GM18873 (cell line): ENCODE measurements around the gene CIB4.
"Not testable (repeated sequence)": the region's sequence is repeated elsewhere in the genome, so short reads cannot be mapped to it uniquely, and the experiment has no call there.

ENCODE experiments used
- ATAC-seq: cut with Tn5 transposase; IDR thresholded peaks from one replicate; pipeline ENCODE4 v1.9.1; 2021; ENCODE audit warnings: mild to moderate bottlenecking, moderate library complexity, moderate number of reproducible peaks; ENCODE audit not compliant: unreplicated experiment, low FRiP score

Gene CIB4

DNA sequence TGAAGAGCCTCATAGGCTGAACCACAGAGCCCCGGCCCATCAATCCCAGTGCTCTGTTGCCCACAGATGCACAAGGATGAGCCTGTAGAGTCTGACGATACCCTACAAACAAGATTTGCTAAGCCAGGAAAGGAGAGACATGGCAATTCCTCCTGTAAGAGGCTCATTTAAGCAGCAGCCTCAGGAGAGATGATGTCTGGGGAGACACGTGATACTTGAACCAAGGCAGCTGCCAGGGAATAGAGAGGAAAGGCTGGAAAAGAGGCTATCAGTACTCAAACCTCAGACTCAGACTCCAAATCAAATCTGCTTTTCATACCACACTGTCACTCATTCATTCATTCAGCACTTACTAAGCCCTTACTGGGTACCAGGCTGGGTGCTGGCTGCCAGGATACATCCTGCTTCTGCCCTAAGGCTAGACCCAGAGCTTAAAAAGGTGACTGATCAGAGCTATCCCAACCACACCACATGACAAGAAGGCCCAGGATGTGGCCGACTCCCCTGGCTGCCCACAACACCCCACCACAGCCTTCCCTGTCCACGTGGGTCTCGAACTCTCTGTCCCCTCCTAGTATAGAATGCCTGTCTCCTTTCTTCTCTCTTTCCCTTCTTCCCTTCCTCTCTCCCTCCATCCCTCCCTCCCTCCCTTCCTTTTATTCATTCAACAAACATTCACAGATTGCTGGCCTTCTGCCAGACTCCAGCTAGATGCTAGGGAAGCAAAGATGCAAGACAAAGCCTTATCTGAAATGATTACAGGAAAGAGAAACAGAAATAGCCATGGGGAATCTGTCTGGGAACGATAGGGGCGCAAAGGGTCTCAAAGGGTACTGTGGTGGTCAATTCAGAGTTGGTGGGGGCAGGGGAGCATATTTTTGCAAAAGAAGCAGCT, 27.9 kb upstream of the CIB4 start:
- ATAC-seq = no peak

DNA sequence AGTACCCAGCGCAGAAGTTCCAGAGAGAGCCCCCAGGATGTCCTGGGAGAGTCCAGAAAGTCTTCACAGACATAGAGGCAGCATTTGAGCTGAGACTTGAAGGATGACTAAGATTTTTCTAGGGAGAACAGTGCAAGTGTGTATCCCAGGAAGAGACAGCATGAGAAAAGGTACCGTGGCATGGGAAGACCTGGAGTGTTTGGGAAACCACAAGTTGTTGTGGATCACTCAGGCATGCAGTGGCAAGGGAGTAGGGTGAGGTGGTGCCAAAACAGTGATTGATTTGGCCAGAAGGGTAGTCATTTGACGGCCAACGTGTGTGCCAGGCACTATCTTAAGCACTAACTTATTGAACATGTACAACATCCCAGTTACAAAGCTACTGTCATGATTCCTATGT, 26.9 kb upstream of the CIB4 start:
- ATAC-seq = no peak

DNA sequence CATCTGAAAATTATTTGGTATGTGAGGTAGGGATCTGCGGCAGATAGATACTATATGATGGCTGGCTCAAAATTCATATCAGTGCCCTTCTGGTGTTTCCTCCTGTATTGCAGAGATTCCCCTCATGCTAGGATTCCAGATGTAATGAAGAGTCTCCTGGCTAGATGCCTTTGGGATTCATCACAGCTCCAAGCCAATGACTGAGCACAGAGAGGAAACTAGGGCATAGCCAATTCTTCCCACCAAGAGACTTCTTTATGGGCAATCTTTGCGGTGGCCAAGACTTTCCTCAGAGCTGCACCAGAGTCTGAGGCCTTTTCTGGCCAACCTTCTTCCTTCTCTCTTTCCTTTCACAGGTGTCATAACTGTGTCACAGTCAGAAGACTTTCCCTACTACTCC, 25.5 kb upstream of the CIB4 start:
- no peak for ATAC-seq

DNA sequence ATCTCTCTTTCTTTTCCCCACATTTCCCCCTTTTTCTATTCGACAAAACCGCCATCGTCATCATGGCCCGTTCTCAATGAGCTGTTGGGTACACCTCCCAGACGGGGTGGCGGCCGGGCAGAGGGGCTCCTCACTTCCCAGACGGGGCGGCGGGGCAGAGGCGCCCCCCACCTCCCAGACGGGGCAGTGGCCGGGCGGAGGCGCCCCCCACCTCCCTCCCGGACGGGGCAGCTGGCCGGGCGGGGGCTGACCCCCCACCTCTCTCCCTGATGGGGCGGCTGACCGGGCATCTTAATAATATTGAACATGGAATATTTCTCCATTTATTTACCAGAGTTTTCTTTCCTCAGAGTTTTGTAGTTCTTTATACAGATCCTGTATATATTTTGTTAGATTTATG, 24.1 kb upstream of the CIB4 start:
- ATAC-seq = not testable (repeated sequence)

DNA sequence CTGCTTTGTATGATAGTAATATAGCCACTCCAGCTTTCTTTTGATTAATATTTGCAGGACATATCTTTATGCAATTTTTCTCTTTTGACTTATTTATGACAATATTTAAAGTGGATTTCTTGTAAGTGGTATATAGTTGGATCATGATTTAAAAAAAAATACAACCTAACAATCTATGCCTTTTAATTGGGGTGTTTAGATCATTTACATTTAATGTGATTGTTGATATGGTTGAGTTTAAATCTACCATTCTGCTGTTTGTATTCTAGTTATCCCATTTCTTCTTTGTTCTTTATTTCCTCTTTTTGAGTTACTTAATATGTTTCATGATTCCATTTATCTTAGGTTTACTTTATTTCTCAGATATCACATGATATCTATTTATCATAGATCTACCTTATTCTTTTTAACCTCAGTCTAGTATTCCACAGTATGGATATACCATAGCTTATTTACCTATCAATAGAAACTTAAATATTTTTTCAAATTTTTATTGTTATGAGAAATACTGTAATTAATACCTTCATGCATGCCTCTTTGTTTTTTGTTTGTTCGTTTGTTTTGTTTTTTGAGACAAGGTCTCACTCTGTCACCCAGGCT, 19.3 kb upstream of the CIB4 start:
- ATAC-seq = no peak

DNA sequence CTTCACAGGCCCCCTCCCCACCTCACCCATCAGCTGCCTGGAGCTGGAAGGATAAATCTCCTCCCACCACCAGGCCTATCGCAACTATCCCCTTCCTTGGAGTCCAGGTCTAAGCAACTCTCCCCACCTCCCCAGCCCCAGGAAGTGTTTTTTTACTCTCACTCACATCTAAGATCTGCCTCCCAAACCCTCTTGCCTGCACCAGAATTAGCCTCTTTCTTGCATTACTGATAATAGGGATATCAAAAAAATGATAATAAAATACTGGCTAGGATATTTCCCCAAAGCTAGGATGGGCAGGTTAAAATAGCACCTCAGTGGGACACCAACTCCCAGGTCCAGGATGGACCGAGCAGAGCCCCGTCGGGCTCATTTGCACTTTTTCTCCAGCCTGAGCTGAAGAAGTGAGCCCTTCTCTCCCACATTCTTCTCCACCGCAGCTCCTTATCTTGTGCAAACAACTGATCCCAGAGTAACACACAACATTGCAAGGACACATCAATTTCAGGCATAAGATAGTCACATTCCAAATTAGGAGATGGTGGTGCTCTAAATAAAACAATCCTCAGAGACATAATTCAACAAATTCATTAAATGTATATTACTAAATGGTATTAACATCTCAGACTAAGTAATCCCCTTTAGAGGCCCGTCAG, 17.7 kb upstream of the CIB4 start:
- no peak for ATAC-seq

DNA sequence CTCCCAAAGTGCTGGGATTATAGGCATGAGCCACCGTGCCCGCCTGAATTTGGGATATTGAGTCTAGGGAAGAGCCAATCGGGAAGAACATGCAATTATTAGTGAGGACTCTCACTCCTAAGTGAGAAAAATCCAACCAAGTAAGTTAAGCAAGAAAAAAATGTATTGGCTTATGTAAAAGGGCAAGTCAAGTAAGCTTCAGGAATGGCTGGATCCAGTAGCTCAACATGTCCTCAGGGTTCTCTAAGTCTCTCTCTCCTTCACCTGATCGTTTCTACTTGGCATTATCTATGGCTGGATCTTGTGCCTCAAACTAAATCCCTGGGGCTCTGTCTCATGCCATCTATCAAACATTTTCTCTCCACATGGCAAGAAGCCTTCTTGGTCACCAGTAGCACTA, 16.1 kb upstream of the CIB4 start:
- no peak for ATAC-seq

DNA sequence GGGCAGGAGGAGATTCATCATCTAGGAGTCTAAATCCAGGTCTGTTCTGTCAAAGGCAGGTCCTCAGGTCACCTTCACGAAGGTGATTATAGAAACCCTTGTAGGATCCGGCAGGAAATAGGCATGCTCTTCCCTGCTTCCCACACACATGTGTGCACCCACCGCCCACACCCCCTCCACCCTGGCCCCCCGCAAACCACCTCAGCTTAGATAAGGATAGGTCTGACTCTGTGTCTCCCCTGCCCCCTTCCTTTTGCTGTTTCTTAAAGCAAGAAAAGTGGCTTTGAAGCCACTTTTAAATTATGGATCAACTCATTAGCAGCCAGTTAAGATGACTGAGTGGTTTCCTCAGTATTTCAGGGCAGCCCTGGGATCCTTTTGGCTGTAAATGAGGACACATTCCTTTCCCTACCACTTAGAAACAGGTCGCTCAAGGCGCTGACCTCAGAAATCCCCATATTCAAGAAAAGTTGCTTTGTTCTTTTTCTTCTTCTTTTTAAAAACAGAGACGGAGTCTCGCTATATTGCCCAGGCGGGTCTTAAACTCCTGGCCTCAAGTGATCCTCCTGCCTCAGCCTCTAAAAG, 14.5 kb upstream of the CIB4 start:
- ATAC-seq = no peak

DNA sequence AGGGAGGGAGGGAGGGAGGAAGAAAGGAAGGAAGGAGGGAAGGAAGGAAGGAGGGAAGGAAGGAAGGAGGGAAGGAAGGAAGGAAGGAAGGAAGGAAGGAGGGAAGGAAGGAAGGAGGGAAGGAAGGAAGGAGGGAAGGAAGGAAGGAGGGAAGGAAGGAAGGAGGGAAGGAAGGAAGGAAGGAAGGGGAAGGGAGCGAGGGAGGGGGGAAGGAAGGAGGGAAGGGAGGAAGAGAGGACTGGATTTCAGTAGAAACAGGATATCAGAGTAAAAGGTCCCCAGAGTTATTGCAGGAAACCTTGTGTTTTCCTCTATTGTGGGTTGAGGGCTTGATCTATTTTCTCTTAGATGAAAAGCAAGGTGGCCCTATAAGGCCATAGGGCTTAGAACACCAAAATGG, 14.0 kb upstream of the CIB4 start:
- ATAC-seq = not testable (repeated sequence)

DNA sequence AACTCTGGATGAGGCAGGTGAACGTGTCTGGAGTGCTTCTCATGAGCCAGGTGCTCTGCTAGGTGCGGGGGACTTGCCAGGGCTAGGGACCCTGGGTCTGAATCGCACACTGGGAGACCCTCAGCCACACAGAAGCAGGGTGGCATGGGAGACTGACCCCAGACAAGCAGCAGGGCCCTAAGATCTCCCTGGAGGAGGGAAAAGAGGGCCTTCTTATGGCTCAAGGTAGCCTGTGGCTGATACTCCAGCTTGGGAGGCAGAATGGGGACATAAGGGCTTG, 12.8 kb upstream of the CIB4 start:
- ATAC-seq = no peak

DNA sequence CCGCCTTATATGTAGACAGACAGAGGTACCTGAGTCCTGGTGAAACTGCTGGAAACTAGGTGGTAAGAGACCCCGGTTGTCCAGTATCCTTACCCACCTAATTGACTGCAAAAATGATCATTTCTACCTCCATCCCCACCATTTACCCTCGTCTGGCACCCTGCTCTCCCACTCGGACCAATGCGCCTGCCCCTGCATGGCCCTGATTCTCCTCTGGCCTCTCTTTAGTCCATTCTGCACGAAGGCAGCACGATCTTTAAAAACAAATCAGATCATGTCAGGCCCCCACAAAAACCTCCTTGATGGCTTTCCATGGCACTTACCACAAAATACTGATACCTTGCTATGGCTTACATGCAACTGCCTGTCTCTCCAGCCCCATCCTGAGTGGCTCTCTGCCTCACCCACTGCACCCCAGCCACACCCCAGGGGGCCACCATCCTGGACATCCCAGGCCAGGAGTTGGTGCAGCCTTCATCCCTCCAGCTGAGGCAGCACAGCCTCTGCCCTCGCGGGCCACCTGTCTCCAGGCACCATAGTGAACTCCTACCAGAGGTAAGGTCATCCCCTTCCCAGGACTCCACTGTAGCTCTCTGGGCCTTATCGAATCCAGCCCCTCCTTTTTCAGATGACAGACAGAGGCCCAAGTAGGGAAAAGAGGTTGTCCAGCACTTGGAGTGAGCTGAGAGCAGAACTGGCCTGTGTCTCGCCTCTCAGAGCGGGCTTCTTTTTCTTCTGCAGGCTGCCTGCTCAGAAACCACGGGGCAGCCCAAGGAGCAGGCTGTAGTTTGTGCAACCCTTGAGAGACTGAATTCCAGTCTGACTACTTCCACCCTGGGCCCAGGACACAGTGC, 12.3 kb upstream of the CIB4 start:
- ATAC-seq = no peak

DNA sequence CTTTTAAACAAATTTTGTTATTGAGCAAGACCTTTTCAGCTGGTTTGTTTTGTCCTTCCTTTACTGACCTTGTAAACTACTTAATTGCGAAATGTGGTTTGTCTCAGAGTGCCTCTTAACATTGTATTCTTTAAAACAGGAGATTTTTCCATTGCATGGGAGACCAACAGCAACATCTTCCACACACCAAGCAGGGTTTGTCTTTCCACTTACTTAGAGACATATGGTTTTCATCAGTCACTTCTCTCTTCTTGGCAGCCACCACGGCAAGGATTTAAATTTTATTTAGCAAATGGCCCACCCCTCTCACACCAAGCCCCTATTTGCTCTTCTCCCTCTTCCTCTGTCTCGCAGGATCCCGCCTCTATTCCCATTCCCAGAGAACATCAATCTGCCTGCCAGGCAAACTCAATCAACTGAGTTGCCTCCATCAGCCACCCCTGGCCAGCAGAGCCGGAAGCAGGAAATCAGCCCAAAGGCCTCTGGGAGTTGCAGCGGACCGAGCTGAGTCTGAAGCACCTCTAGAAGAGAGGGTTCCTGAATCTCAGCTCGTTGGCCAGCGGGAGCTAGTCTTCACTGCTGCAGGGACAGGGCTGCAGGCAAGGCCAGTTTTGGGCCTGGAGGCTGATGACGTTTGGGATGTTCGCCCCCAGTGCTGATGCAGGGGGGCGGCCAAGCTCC, 11.3 kb upstream of the CIB4 start:
- ATAC-seq = no peak

DNA sequence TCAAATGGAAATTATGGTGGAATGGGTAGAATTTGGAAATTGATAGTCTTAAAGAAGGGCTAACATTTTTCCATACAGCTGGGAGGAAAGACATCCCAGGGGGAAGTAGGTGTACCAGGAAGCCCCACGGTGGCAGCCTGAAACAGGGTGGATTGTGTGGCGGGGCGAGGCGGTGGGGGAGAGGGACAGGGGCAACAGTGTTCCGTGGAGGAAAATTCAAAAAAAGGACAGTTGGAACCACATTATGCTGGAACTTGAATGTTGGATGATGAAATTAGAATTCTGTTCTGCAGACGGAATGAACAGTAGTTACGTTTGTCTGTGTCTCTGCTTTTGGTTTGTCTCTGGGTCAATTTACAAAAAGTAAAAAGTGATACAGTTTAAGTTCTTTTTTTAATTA, 10.6 kb upstream of the CIB4 start:
- ATAC-seq = no peak

DNA sequence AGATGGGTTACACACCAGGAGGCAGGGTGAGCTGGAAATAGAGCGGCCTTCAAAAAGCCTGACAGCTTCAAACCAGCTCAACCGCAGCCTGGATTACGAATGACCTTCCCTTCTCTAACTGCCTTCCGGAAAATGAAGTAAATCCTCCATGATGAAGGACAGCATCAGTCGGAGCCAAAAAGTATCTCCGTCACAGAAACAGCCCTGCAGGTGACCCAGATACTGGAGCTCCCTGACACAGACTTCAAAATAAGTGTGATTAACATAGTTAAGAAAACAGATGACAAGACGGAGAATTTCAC, 10.3 kb upstream of the CIB4 start:
- no peak for ATAC-seq

DNA sequence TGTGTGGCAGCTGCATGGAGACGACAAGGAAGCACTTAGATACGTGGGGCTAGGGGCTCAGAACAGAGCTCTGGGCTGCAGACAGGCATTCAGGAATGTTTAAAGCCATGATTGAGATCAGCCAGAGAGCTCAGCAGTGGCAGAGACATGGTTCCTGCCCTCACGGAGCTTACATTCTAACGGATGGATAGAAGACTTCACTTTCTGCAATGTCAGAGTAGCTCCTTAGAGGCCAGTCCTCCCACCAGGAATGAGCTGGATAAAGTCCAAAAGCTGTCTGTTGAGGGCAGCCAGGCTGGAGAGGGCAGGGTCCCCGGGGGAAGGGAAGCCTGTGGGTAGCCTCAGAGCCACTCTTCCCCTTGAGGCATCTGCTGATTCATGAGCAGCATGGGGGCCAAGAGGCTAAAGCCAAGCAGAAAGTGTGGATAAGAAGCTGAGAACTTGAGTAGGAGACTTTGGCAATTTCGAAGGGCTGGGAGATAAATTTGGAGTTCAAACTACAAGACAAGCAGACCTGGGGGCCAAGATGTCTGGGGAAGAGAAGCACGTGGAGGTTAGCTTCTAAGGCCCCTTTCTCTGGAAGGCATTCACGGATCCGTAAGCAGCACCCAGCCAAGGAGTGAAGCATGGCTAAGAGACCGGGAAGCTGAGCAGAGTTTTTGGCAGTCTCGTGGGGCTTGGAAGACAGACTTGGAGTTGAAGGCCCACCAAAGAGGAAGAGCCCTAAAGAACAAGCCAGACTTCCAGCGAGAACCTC, 9.7 kb upstream of the CIB4 start:
- ATAC-seq = no peak

DNA sequence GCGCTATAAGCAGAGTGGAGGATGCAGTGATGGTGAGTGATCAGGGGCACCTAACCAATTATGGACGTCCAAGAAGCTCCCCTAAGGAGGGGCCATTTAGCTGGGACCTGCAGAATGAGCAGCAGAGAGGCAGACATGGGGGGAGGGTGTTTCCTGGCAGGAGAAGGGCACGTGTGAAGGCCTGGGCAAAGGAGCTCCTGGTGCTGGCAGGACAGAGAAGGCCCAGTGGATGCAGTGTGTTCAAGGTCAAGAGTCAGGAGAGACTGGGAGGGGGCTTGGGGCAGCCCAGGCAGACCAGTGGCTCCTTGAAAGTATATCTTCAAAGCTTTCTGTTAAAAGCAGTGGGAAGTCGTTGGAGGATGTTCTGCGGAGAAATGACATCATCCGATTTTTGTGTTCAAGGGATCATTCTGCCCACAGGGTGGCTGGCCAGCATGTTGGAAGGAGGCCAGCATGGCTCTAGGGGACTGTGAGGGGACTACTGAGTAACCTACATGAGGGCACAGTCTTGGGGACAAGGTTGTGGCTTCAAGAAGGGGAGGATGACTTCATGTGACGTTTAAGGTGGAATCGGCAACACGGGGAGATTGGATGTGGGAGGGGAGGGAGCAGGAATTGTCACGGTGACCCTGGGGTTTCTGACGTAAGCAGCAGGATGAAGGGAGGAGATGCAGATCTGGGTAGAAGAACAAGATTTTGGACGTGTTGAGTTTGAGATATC, 9.0 kb upstream of the CIB4 start:
- no peak for ATAC-seq

DNA sequence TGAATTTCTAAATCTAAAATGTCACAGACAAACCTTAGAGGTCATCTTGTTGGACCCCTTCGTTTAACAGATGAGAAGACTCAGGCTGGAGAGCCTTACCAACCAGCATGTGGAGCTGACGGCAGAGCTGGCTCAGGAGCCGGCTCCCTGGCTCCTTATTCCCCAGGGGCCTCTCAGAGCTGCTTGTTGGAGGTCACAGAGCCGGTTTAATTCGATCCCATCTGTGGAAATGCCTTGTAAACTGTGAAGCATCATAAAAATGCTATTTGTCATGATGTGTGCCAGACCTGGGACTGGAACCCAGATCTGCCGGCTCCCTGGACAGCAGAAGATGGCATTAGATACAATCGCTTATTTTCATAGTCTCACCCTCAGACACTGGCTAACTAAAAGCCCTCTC, 8.2 kb upstream of the CIB4 start:
- no peak for ATAC-seq

DNA sequence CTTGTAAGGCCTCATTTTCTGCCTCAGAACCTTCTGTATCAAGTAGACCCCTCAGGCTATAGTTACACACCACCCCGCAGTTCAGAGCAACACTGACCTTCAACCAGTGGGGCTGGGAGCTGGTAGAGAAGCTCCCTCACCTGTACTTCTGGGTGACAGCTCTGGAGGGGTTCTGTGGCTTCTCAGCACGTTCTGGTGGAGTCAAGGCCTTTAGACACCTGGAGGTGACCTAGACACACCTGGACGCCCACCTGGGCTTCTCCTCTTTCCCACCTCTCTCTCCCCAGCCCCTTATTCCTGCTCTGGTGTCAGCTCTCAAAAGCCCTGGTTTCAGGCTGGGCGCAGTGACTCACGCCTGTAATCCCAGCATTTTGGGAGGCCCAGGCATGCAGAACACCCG, 7.3 kb upstream of the CIB4 start:
- no peak for ATAC-seq

DNA sequence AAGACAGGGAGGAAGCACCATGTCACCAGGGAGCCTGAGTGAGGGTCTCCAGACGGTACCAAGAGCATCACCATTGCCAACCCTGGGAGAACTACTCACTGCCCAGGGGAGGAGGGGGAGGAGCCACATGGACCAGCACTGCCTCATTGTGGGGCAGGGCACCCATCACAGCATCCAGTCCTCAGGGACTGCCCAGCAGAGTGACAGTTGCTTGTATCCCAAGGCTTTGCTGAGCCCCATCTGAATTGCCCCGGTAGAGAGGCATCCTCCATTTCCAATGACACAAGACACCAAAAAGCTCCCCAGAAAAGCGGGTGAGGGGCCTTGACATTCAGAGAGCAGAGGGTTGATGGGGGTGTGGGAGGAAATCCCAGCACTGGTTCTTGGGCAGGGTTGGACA, 6.8 kb upstream of the CIB4 start:
- ATAC-seq = no peak
